ENCODE data around the gene PBX3.

The PBX3 gene

DNA sequence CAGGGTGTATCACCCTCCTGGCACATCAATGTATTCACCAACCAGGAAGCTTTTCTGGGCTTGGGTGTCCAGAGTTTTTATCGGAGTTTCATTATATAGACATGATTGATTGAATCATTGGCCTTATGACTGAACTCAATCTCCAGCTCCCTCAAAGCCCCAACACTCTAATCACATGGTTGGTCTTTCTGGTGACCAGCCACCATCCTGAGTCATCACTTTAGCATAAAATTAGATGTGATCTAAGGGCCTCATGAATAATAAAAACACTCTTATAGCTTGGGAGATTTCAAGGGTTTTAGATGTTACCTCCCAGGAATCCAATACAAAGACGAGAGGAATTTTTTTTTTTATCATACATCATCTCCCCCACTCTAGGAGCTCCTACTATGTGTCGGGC lies 7.7 kb upstream of the PBX3 start:
- no peaks in the 10 kb centered on the region for H3K9me3 Mint-ChIP-seq
- H3K4me1 Mint-ChIP-seq: peaks cover 14% of the 10 kb centered on the region
- H3K27ac Mint-ChIP-seq: no peak overlapping the region
- TF ChIP-seq, protein P1, sequence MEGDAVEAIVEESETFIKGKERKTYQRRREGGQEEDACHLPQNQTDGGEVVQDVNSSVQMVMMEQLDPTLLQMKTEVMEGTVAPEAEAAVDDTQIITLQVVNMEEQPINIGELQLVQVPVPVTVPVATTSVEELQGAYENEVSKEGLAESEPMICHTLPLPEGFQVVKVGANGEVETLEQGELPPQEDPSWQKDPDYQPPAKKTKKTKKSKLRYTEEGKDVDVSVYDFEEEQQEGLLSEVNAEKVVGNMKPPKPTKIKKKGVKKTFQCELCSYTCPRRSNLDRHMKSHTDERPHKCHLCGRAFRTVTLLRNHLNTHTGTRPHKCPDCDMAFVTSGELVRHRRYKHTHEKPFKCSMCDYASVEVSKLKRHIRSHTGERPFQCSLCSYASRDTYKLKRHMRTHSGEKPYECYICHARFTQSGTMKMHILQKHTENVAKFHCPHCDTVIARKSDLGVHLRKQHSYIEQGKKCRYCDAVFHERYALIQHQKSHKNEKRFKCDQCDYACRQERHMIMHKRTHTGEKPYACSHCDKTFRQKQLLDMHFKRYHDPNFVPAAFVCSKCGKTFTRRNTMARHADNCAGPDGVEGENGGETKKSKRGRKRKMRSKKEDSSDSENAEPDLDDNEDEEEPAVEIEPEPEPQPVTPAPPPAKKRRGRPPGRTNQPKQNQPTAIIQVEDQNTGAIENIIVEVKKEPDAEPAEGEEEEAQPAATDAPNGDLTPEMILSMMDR (IDR thresholded peaks at IDR 0.05): no peak
- no peak for DNase-seq
- no peaks in the 10 kb centered on the region for H3K36me3 Mint-ChIP-seq (ENCODE audit: low read depth)
- H3K4me3 Mint-ChIP-seq: no peak overlapping the region
- peaks cover 61% of the 10 kb centered on the region for H3K27me3 Mint-ChIP-seq (ENCODE audit: low read depth, poor library complexity)

DNA sequence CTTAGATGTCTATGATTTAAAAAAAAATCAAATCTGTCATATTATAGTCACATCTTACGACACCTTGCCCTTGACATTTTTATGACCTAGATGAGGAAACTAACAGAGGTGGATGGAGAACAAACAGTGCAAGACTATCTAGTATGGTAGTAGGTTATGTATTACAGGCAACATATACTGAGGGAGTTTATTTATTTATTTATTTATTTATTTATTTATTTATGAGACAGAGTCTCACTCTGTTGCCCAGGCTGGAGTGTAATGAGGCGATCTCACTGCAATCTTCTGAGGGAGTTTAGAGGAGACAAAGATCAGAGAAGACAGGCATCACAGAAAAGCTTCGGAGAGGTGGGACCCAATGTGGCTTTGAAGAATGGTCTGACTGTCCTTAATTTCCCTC lies 4.5 kb upstream of the PBX3 start:
- Mint-ChIP-seq H3K27me3 (ENCODE audit: low read depth, poor library complexity) (peaks cover 54% of the 10 kb centered on the region), H3K4me3 (no peak overlapping the region), H3K9me3 (no peaks in the 10 kb centered on the region), H3K27ac (no peak overlapping the region), H3K4me1 (peaks cover 29% of the 10 kb centered on the region), H3K36me3 (ENCODE audit: low read depth) (no peaks in the 10 kb centered on the region)
- TF ChIP-seq, protein P1 (IDR thresholded peaks at IDR 0.05): no peak
- DNase-seq: no peak

DNA sequence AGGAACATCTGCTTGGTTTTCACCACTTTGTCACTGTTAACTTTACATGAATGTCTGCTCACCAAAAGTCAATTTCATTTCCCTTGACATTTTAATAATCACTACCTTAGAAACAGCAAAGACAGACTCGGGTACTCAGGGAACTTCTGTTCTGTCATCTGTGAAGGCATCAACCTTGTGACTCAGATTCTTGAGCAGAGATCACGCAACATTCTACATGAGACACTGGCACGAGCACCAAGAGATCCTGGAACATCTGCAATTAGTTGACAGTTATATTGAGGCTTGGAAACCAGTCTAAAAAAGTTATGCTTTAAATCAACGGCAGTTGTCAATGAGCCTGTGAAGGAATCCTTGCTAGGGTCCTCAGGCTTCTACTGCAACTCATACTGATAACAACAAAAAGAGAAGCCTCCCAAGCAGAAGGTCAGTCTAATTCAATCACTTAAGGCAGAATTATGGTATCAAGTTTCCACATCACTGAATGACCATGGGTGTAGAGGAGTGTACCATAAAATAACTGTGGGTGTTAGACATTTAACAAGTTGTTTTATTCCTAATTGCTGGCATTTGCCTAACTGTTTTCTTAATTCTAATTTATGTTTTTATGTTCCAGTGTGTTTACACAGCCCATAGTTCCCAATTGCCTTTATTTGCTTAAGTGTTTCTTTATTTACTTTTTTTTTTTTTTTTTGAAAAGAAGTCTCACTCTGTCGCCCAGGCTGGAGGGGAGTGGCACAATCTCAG lies 3.3 kb upstream of the PBX3 start:
- DNase-seq: no peak

DNA sequence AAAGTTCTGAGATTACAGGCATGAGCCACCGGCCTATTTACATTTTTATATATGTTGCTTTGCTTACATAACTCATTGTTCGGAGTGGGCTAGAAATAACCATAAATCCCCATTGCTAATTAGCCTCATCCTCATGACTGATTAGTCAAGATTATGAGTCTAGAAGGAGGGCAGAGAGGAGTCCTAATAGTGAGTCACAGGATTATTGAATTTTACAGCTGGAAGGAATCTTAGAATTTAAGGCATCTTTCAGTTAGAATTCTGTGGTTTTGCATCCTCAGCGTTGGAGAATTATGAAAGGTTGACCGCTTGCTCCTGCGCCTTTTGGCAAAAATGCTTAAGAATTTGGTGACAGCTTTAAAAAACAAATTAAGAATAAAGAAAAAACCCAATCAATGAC lies 2.6 kb upstream of the PBX3 start:
- H3K9me3 Mint-ChIP-seq: no peaks in the 10 kb centered on the region
- peaks cover 44% of the 10 kb centered on the region for H3K4me1 Mint-ChIP-seq
- no peak overlapping the region for H3K27ac Mint-ChIP-seq
- peaks cover 58% of the 10 kb centered on the region for H3K27me3 Mint-ChIP-seq (ENCODE audit: low read depth, poor library complexity)
- no peaks in the 10 kb centered on the region for H3K36me3 Mint-ChIP-seq (ENCODE audit: low read depth)
- DNase-seq: no peak
- TF ChIP-seq, protein P1 (IDR thresholded peaks at IDR 0.05): no peak
- no peak overlapping the region for H3K4me3 Mint-ChIP-seq

More for the DNA sequence above, 3.3 kb upstream of the PBX3 start:
- TF ChIP-seq, protein P1 (IDR thresholded peaks at IDR 0.05): no peak
- H3K36me3 Mint-ChIP-seq (ENCODE audit: low read depth): no peaks in the 10 kb centered on the region
- H3K4me3 Mint-ChIP-seq: no peak overlapping the region
- H3K4me1 Mint-ChIP-seq: peaks cover 36% of the 10 kb centered on the region
- H3K27ac Mint-ChIP-seq: no peak overlapping the region
- peaks cover 54% of the 10 kb centered on the region for H3K27me3 Mint-ChIP-seq (ENCODE audit: low read depth, poor library complexity)
- no peaks in the 10 kb centered on the region for H3K9me3 Mint-ChIP-seq

DNA sequence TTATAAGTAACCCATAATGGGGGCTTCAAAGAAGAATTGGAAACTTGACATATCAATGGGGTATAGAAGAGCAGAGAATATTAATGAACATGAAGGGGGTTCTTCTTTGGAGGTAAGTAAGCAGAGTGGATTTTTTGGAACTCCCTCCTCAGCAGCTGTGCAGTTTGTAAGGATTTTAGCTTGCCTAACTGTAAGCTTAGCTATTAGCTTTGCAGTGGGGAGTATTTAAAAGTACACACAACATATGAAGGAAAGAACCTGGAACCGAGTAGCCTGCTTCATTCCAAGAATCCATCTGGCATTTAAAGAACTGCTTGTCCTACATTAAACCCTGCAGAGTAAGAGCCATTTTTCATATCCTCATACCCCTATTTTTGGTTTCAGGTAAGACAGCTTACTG lies 2.2 kb upstream of the PBX3 start:
- TF ChIP-seq, protein P1 (IDR thresholded peaks at IDR 0.05): no peak
- no peak overlapping the region for H3K27ac Mint-ChIP-seq
- no peaks in the 10 kb centered on the region for H3K36me3 Mint-ChIP-seq (ENCODE audit: low read depth)
- H3K4me1 Mint-ChIP-seq: peaks cover 48% of the 10 kb centered on the region
- H3K4me3 Mint-ChIP-seq: peak overlapping the region; percentile 83
- peaks cover 62% of the 10 kb centered on the region for H3K27me3 Mint-ChIP-seq (ENCODE audit: low read depth, poor library complexity)
- no peak for DNase-seq
- no peaks in the 10 kb centered on the region for H3K9me3 Mint-ChIP-seq

DNA sequence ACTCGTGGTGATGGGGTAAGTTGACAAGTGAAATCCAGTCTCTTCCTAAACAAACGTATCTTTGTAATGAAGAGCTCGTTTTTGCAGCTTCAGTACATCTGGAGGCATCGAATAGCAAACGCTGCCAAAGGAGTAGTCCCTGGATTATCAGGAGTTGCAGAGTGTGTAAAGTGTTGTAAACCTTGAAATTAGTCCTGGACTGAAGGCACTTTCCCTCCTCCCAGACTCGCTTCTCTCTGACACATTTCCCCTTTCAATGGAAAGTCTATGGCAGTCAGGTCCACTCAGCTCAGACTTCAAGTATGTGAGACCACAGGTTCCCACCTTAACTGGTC lies 1.5 kb upstream of the PBX3 start:
- TF ChIP-seq, protein P1 (IDR thresholded peaks at IDR 0.05): no peak
- no peaks in the 10 kb centered on the region for H3K9me3 Mint-ChIP-seq
- peaks cover 67% of the 10 kb centered on the region for H3K27me3 Mint-ChIP-seq (ENCODE audit: low read depth, poor library complexity)
- H3K27ac Mint-ChIP-seq: no peak overlapping the region
- H3K36me3 Mint-ChIP-seq (ENCODE audit: low read depth): no peaks in the 10 kb centered on the region
- H3K4me3 Mint-ChIP-seq: peak overlapping the region; percentile 83
- H3K4me1 Mint-ChIP-seq: peaks cover 54% of the 10 kb centered on the region
- no peak for DNase-seq

Data from nephron progenitor cell (in vitro differentiated cells).